Measurements from ENCODE around the gene AZGP1.
"Not testable (repeated sequence)": the region's sequence is repeated elsewhere in the genome, so short reads cannot be mapped to it uniquely, and the experiment has no call there.

DNA sequence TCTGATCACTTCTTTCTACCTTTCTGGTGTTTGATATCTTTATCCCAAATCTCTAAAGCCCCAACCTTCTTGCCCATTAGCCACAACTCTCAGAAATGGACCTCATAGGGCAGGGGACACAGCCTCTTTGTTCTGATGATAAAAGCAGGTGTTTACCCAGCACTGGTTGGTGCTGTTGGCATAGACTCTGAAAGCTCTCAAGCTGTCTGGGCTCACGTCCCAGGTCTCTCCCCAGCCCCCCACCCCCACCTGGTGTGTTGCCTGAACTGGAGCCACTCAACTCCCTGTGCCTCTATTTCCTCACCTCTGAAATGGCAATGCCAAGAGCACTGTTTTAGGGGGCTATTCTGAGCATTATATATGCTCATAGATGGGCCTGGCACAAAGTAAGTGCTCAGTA is 6.0 kb downstream of the AZGP1 start:
- TF ChIP-seq CTCF (optimal IDR thresholded peaks at IDR 0.05 in 1 of 3, IDR thresholded peaks at IDR 0.05 in 1 of 3, conservative IDR thresholded peaks at IDR 0.05 in 1 of 3; ENCODE audit: extremely low read depth in 1 of 3, insufficient read depth in 2 of 3, low read length in 3 of 3); EZH2 (IDR thresholded peaks at IDR 0.05; ENCODE audit: low read length): not testable (repeated sequence)
